Neuronal stem cell (in vitro differentiated cells): Measurements from ENCODE around the gene NHS.

Experiments
- DNase-seq: peaks from one replicate; pipeline ENCODE4 v3.0.0-alpha.2; 2013; ENCODE audit warnings: low spot score
- H2AFZ ChIP-seq: one replicate; pipeline ENCODE4 v1.6.1; 2013; ENCODE audit warnings: mild to moderate bottlenecking, low read length, inconsistent platforms
- H2AK5ac ChIP-seq: 2 replicates; pipeline ENCODE4 v1.6.1; 2013; ENCODE audit warnings: low read depth, mild to moderate bottlenecking, inconsistent platforms, low read length, moderate library complexity, mixed read lengths
- H2BK120ac ChIP-seq: 2 replicates; pipeline ENCODE4 v1.6.1; 2013; ENCODE audit warnings: low read depth, mild to moderate bottlenecking, inconsistent platforms, low read length, moderate library complexity, mixed read lengths
- H2BK12ac ChIP-seq: one replicate; pipeline ENCODE4 v1.6.1; 2013; ENCODE audit warnings: low read length, inconsistent platforms
- H2BK15ac ChIP-seq: 2 replicates; pipeline ENCODE4 v1.6.1; 2013; ENCODE audit warnings: mild to moderate bottlenecking, low read length, inconsistent platforms, mixed read lengths
- H2BK5ac ChIP-seq: one replicate; pipeline ENCODE4 v1.6.1; 2013; ENCODE audit warnings: inconsistent platforms, mild to moderate bottlenecking, low read length, moderate library complexity
- H3K14ac ChIP-seq: one replicate; pipeline ENCODE4 v1.6.1; 2013; ENCODE audit warnings: low read length, inconsistent platforms
- H3K18ac ChIP-seq: 2 replicates; pipeline ENCODE4 v1.6.1; 2013; ENCODE audit warnings: low read length, inconsistent platforms
- H3K23ac ChIP-seq: 2 replicates; pipeline ENCODE4 v1.6.1; 2013; ENCODE audit warnings: low read depth, mild to moderate bottlenecking, mixed read lengths, low read length, inconsistent platforms; ENCODE audit not compliant: poor library complexity
- H3K27ac ChIP-seq: replicated peaks from 3 replicates; pipeline ENCODE4 v1.5.1; 2013; ENCODE audit warnings: low read length, inconsistent platforms
- H3K27me3 ChIP-seq, 3 experiments: 2 replicates each; pipeline ENCODE4 v1.6.1; 2013; ENCODE audit warnings: low read length in 3 of 3, mild to moderate bottlenecking in 2 of 3, inconsistent platforms in 1 of 3, low read depth in 1 of 3, mixed read lengths in 1 of 3, moderate library complexity in 1 of 3; ENCODE audit not compliant: control insufficient read depth in 3 of 3, insufficient read depth in 3 of 3
- H3K36me3 ChIP-seq, 2 donors: replicated peaks in 1 of 2; 2 replicates each; pipeline ENCODE4 v1.6.1; 2013; ENCODE audit warnings: low read length in 2 of 2; ENCODE audit not compliant: control insufficient read depth in 2 of 2, insufficient read depth in 2 of 2
- H3K4ac ChIP-seq: 2 replicates; pipeline ENCODE4 v1.6.1; 2013; ENCODE audit warnings: inconsistent platforms, mild to moderate bottlenecking, low read length, moderate library complexity
- H3K4me1 ChIP-seq, 2 donors: 1 replicate in 1 of 2; 2 replicates in 1 of 2; pipeline ENCODE4 v1.6.1; 2013; ENCODE audit warnings: low read length in 2 of 2, low read depth in 1 of 2; ENCODE audit not compliant: control insufficient read depth in 2 of 2, insufficient read depth in 1 of 2
- H3K4me2 ChIP-seq: one replicate; pipeline ENCODE4 v1.6.1; 2013; ENCODE audit warnings: mild to moderate bottlenecking, low read length, inconsistent platforms; ENCODE audit not compliant: insufficient read depth, poor library complexity, severe bottlenecking
- H3K4me3 ChIP-seq, 2 donors: 2 replicates each; pipeline ENCODE4 v1.5.1; 2013; ENCODE audit warnings: low read length in 2 of 2, mild to moderate bottlenecking in 2 of 2, inconsistent platforms in 1 of 2, moderate library complexity in 1 of 2
- H3K79me1 ChIP-seq: one replicate; pipeline ENCODE4 v1.6.1; 2013; ENCODE audit warnings: low read depth, mild to moderate bottlenecking, inconsistent platforms, low read length, moderate library complexity
- H3K9ac ChIP-seq: one replicate; pipeline ENCODE4 v1.6.1; 2013; ENCODE audit warnings: mild to moderate bottlenecking, low read depth, low read length, inconsistent platforms; ENCODE audit not compliant: poor library complexity
- H3K9me3 ChIP-seq, 2 donors: replicated peaks in 1 of 2; 2 replicates each; pipeline versions ENCODE3 to v1.6.1; 2013; ENCODE audit warnings: low read length in 2 of 2, mild to moderate bottlenecking in 2 of 2, inconsistent platforms in 1 of 2, low read depth in 1 of 2, mixed read lengths in 1 of 2, moderate library complexity in 1 of 2; ENCODE audit not compliant: control insufficient read depth in 2 of 2, insufficient read depth in 1 of 2
- H4K8ac ChIP-seq: one replicate; pipeline ENCODE4 v1.6.1; 2013; ENCODE audit warnings: low read depth, mild to moderate bottlenecking, inconsistent platforms, low read length, moderate library complexity
- H4K91ac ChIP-seq: one replicate; pipeline ENCODE4 v1.6.1; 2013; ENCODE audit warnings: low read length, low read depth, mild to moderate bottlenecking, inconsistent platforms; ENCODE audit not compliant: poor library complexity
- WGBS, 2 donors: extraction: QIAGEN DNeasy Blood & Tissue Kit; methylation state at CpG; one replicate each; pipeline ENCODE4 v1.1.7; 2013; ENCODE audit warnings: missing lambda C conversion rate in 2 of 2, mixed read lengths in 1 of 2; ENCODE audit not compliant: insufficient read length in 2 of 2, insufficient replicate concordance in 1 of 2; ENCODE audit errors: extremely low coverage in 2 of 2; 5-methylcytosine and 5-hydroxymethylcytosine counted together

Gene NHS

DNA sequence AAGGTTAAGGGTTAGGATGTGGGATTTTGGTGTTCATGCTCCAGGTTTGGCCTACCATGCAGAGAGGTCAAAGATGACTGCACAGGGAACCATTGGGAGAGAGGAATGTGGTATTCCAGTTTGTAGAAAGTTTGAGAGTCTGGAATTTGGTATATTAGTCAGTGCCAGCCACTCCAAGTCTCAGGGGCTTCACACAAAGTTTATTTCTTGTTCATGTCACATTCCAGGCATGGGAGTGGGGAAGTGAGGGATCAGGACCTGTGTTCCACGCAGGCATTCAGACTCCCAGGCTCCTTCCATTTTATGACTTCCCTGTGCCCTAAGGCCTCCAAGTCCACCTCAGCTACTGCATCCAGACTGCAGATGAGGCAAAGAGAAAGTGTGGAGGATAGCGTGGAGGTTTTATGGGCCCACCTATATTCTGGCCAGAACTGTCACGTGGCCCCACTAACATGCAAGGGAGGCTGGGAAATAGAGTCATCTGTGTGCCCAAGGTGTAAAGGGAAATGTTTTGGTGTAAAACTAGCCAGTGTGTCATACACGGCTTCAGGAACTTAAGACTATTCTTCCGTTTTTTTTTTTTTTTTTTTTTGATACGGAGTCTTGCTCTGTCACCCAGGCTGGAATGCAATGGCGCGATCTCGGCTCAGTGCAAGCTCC, 221.7 kb downstream of the NHS start:
- Histone ChIP-seq H2AK5ac (no peak overlapping the region), H2BK12ac (no peak overlapping the region), H3K23ac (no peak overlapping the region), H2BK5ac (no peak overlapping the region), H3K14ac (no peak overlapping the region), H3K4me3 (no peak overlapping the region), H4K91ac (no peak overlapping the region), H3K4me1 (peaks cover 0 to 1% of the 10 kb centered on the region in 2 donors), H3K36me3 (no peaks in the 10 kb centered on the region), H3K9ac (no peak overlapping the region), H3K18ac (no peak overlapping the region), H2BK120ac (no peak overlapping the region), H3K27ac (no peak overlapping the region), H3K4me2 (no peak overlapping the region), H3K79me1 (no peaks in the 10 kb centered on the region), H4K8ac (no peak overlapping the region), H2AFZ (no peak overlapping the region), H3K27me3 (peaks cover 0 to 3% (median 0%) of the 10 kb centered on the region in 3 experiments), H3K4ac (no peak overlapping the region), H2BK15ac (no peak overlapping the region), H3K9me3 (no peaks in the 10 kb centered on the region)
- no CpG with 5 or more reads among the region's 9 CpGs for WGBS, 2 donors
- DNase-seq = no peak

DNA sequence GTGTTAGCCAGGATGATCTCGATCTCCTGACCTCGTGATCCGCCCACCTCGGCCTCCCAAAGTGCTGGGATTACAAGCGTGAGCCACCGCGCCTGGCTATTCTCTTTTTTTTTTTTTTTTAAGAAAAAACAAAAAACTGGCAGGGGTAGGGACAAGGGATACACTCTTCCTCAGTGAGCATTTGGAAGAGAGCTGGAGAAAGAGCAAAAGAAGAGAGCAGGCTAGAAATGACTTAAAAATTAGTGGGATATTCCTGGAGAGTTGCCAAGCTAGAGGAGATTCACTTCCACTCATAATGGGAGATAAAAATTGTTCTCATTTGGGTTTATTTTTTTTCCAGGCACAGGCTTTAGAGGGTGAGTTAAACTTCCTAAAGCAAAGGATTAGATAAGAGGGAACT, 222.3 kb downstream of the NHS start:
- Histone ChIP-seq H3K79me1 (no peaks in the 10 kb centered on the region), H2AFZ (no peak overlapping the region), H3K4me3 (no peak overlapping the region), H2BK5ac (no peak overlapping the region), H3K18ac (no peak overlapping the region), H2BK120ac (no peak overlapping the region), H3K9ac (no peak overlapping the region), H3K4me1 (no peaks in the 10 kb centered on the region), H2BK12ac (no peak overlapping the region), H2AK5ac (no peak overlapping the region), H3K4me2 (no peak overlapping the region), H2BK15ac (no peak overlapping the region), H3K14ac (no peak overlapping the region), H3K36me3 (no peaks in the 10 kb centered on the region), H4K8ac (no peak overlapping the region), H3K23ac (no peak overlapping the region), H4K91ac (no peak overlapping the region), H3K27me3 (peaks cover 0 to 3% (median 0%) of the 10 kb centered on the region in 3 experiments), H3K9me3 (no peaks in the 10 kb centered on the region), H3K27ac (no peak overlapping the region), H3K4ac (no peak overlapping the region)
- WGBS, 2 donors = no CpG with 5 or more reads among the region's 7 CpGs
- DNase-seq = no peak

DNA sequence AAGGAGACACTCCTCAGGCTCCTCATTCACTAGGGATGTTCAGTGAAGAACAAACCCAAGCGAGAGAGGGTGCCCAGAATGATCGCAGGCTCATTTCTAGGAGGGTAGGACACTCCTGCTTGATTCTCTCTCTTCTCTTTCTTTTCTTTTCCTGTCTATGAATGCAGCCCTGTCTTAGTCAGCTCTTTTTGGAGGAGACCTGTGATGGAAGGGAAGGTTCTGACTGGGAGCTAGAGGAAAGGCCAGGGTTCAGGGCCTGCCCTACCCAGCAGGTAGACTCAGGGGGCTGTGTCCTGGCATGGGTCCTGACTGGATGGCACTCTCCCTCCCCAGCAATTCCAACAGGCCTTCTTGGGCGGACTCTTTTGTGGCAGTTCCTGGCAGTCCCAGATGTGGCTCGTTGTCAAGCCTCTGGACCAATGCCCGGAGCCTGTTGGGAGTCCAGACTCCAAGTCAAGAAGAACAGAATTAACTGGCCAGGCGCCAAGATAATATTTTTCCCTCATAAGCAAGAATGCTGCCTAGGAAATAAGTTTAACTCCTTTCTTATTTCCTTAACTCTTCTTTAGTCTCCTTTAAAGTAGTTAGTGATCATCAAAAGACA, 222.9 kb downstream of the NHS start:
- Histone ChIP-seq H3K27me3 (peaks cover 0 to 3% (median 0%) of the 10 kb centered on the region in 3 experiments), H2BK12ac (no peak overlapping the region), H3K27ac (no peak overlapping the region), H3K9me3 (no peaks in the 10 kb centered on the region), H2AFZ (no peak overlapping the region), H2BK120ac (no peak overlapping the region), H2AK5ac (no peak overlapping the region), H3K23ac (no peak overlapping the region), H3K4me2 (no peak overlapping the region), H2BK5ac (no peak overlapping the region), H3K4ac (no peak overlapping the region), H3K9ac (no peak overlapping the region), H3K4me3 (no peak overlapping the region), H3K79me1 (no peaks in the 10 kb centered on the region), H3K14ac (no peak overlapping the region), H4K8ac (no peak overlapping the region), H4K91ac (no peak overlapping the region), H3K18ac (no peak overlapping the region), H2BK15ac (no peak overlapping the region), H3K4me1 (no peaks in the 10 kb centered on the region), H3K36me3 (no peaks in the 10 kb centered on the region)
- no CpG with 5 or more reads among the region's 6 CpGs for WGBS, 2 donors
- DNase-seq = no peak

DNA sequence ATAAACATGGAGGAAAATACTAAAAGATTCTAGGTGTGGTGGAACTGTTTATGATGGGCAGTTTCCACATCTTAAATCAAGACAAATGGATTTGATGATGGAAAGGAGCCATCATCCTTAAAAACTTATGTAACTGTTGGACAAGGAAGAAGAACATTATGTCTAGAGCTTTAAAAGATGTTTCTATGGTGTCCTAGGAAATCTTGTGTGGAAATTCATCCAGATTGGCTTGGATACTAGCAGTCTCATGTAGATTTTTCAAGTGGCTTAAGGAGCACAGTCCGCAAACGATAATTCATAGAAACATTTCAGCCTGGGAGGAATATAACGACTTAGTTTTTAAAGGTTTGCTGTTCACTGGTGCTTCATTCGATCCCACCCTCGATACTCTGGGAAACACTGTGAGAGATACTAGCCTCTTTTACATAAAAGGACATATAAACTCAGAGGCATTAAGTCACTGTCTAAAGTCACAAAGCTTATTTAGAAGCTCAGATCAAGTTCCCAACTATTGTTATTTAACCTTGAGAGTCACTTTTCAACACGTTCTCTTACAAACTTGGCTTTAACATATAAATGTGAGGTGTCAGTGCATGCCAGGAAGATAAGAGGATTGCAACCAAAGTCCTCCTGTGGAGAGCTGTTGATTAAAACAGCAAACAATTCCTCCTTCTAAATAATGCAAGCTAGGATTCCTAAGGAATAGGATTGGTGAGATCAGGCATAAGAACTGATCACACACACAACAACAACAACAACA, 226.6 kb downstream of the NHS start:
- H3K4me1 ChIP-seq = peaks cover 7 to 15% of the 10 kb centered on the region in 2 donors
- H3K36me3 ChIP-seq = no peaks in the 10 kb centered on the region
- H3K9ac ChIP-seq = no peak overlapping the region
- no peak overlapping the region for H3K4ac ChIP-seq
- no CpG with 5 or more reads among the region's 6 CpGs for WGBS, 2 donors
- H3K79me1 ChIP-seq = no peaks in the 10 kb centered on the region
- no peaks in the 10 kb centered on the region for H3K27me3 ChIP-seq
- no peak overlapping the region for H2BK12ac ChIP-seq
- H4K91ac ChIP-seq = no peak overlapping the region
- no peak overlapping the region for H2BK120ac ChIP-seq
- no peaks in the 10 kb centered on the region for H3K9me3 ChIP-seq
- no peak overlapping the region for H3K23ac ChIP-seq
- no peak overlapping the region for H4K8ac ChIP-seq
- H3K14ac ChIP-seq = no peak overlapping the region
- DNase-seq = no peak
- H3K27ac ChIP-seq = no peak overlapping the region
- no peak overlapping the region for H3K4me3 ChIP-seq
- no peak overlapping the region for H2AFZ ChIP-seq
- no peak overlapping the region for H2BK5ac ChIP-seq
- no peak overlapping the region for H2AK5ac ChIP-seq
- H2BK15ac ChIP-seq = no peak overlapping the region
- H3K18ac ChIP-seq = no peak overlapping the region
- H3K4me2 ChIP-seq = no peak overlapping the region
